ENCODE data around the gene BNIP3. TPM values are rescaled to one million over a fixed set of nuclear protein-coding genes. Genes with fewer than 3 reads are reported as not detected.

Gene BNIP3
- total RNA-seq, 1 experiment from 2014 or later = 37.5 TPM

GRCh38 chr10:131959841-131960240 lies 21.9 kb downstream of the BNIP3 start:
- ChIA-PET RAD21 (ENCODE audit: low non-redundant PET in 1 of 2, low total read pairs in 2 of 2, uncharacterized antibody in 2 of 2, unreplicated experiment in 2 of 2) (no interaction called here), POLR2A (no interaction called here), CTCF (no interaction called here)

GRCh38 chr10:131955591-131956340 lies 26.0 kb downstream of the BNIP3 start:
- H3K36me3 ChIP-seq (ENCODE audit: control insufficient read depth in 1 of 2, insufficient read depth in 2 of 2, low read length in 2 of 2) = no peaks in the 10 kb centered on the region; a peak in 1 of 4 replicates
- no peak overlapping the region for H2AFZ ChIP-seq (ENCODE audit: low read depth, low read length, poor library complexity, severe bottlenecking)
- ATAC-seq (no peak), DNase-seq (ENCODE audit: low read depth, low spot score) (no peak)
- no peak overlapping the region for H3K4me2 ChIP-seq (ENCODE audit: low read length)
- POLR2A ChIA-PET = no interaction called here
- H4K20me1 ChIP-seq (ENCODE audit: insufficient read depth) = no peaks in the 10 kb centered on the region
- RAD21 ChIA-PET (ENCODE audit: low non-redundant PET in 1 of 2, low total read pairs in 2 of 2, uncharacterized antibody in 2 of 2, unreplicated experiment in 2 of 2) = no interaction called here
- no peaks in the 10 kb centered on the region for H3K4me1 ChIP-seq (ENCODE audit: control insufficient read depth in 1 of 2, insufficient read depth in 2 of 2, low read length in 2 of 2)
- H3K27me3 ChIP-seq (ENCODE audit: insufficient read depth, low read length) = no peaks in the 10 kb centered on the region
- intact Hi-C loops (cut with micrococcal nuclease) = no loop called here
- no peaks in the 10 kb centered on the region for H3K9me2 ChIP-seq (ENCODE audit: insufficient read depth)
- CTCF ChIA-PET = no interaction called here
- no TSS peak for BruUV-seq (replicated peaks)
- no peak overlapping the region for H3K9ac ChIP-seq (ENCODE audit: low read length)
- no peak overlapping the region for H3K27ac ChIP-seq (ENCODE audit: low read depth, low read length)
- no peaks in the 10 kb centered on the region for H3K79me2 ChIP-seq (ENCODE audit: insufficient read depth, low read length)
- H3K4me3 ChIP-seq (replicated peaks in 1 of 2; ENCODE audit: low read depth in 1 of 2, low read length in 2 of 2) = no peak overlapping the region
- no peaks in the 10 kb centered on the region for H3K9me3 ChIP-seq (ENCODE audit: control insufficient read depth in 1 of 2, insufficient read depth in 1 of 2, low read depth in 1 of 2, low read length in 2 of 2)
- no peak for TF ChIP-seq ZFX (IDR thresholded peaks at IDR 0.05)
- TF ChIP-seq EGR1 (IDR thresholded peaks at IDR 0.05; ENCODE audit: low read depth) = no peak
- TF ChIP-seq FOSL1 (IDR thresholded peaks at IDR 0.05; ENCODE audit: low read depth) = no peak
- TF ChIP-seq CTCF (IDR thresholded peaks at IDR 0.05 in 2 of 3, conservative IDR thresholded peaks at IDR 0.05 in 1 of 3; ENCODE audit: borderline replicate concordance in 1 of 3, insufficient read depth in 1 of 3, low read depth in 2 of 3, low read length in 2 of 3) = no peak
- TF ChIP-seq SP1 (IDR thresholded peaks at IDR 0.05; ENCODE audit: low read depth) = no peak
- TF ChIP-seq EZH2phosphoT487 (IDR thresholded peaks at IDR 0.05; ENCODE audit: borderline replicate concordance) = no peak
- no peak for TF ChIP-seq YY1 (IDR thresholded peaks at IDR 0.05; ENCODE audit: extremely low read depth, insufficient replicate concordance, low read depth, low read length)
- no peak for TF ChIP-seq TCF7L2 (IDR thresholded peaks at IDR 0.05; ENCODE audit: borderline replicate concordance, extremely low read depth, insufficient read depth, insufficient read length)
- no peak for TF ChIP-seq POLR2A (IDR thresholded peaks at IDR 0.05; ENCODE audit: borderline replicate concordance, extremely low read depth, insufficient read depth, insufficient read length)
- no peak for TF ChIP-seq CBX3 (IDR thresholded peaks at IDR 0.05; ENCODE audit: low read depth)
- TF ChIP-seq REST (IDR thresholded peaks at IDR 0.05; ENCODE audit: low read depth) = no peak
- TF ChIP-seq ELF1 (IDR thresholded peaks at IDR 0.05; ENCODE audit: borderline replicate concordance, low read depth) = no peak
- no peak for TF ChIP-seq EZH2 (IDR thresholded peaks at IDR 0.05)
- TF ChIP-seq ATF3 (IDR thresholded peaks at IDR 0.05) = no peak

More at GRCh38 chr10:131959841-131960240, 21.9 kb downstream of the BNIP3 start:
- no peak for DNase-seq (ENCODE audit: low read depth, low spot score)
- Histone ChIP-seq H4K20me1 (ENCODE audit: insufficient read depth) (no peaks in the 10 kb centered on the region), H3K4me2 (ENCODE audit: low read length) (no peak overlapping the region), H3K79me2 (ENCODE audit: insufficient read depth, low read length) (no peaks in the 10 kb centered on the region), H3K36me3 (ENCODE audit: control insufficient read depth in 1 of 2, insufficient read depth in 2 of 2, low read length in 2 of 2) (no peaks in the 10 kb centered on the region; a peak in 1 of 4 replicates), H3K9ac (ENCODE audit: low read length) (no peak overlapping the region), H3K4me3 (replicated peaks in 1 of 2; ENCODE audit: low read depth in 1 of 2, low read length in 2 of 2) (no peak overlapping the region), H3K9me3 (ENCODE audit: control insufficient read depth in 1 of 2, insufficient read depth in 1 of 2, low read depth in 1 of 2, low read length in 2 of 2) (no peaks in the 10 kb centered on the region), H3K4me1 (ENCODE audit: control insufficient read depth in 1 of 2, insufficient read depth in 2 of 2, low read length in 2 of 2) (no peaks in the 10 kb centered on the region), H2AFZ (ENCODE audit: low read depth, low read length, poor library complexity, severe bottlenecking) (no peak overlapping the region), H3K27ac (ENCODE audit: low read depth, low read length) (no peak overlapping the region), H3K9me2 (ENCODE audit: insufficient read depth) (no peaks in the 10 kb centered on the region), H3K27me3 (ENCODE audit: insufficient read depth, low read length) (no peaks in the 10 kb centered on the region)
- intact Hi-C loops (cut with micrococcal nuclease) = no loop called here
- no peak for TF ChIP-seq ELF1 (IDR thresholded peaks at IDR 0.05; ENCODE audit: borderline replicate concordance, low read depth)
- TF ChIP-seq SIN3A (IDR thresholded peaks at IDR 0.05; ENCODE audit: low read depth) = no peak
- BruUV-seq (replicated peaks) = no TSS peak
- no peak for ATAC-seq

Measured in HCT116 (cell line).